ENCODE measurements around the gene DDX39B.
A peak's percentile ranks its signal among the peaks of the same experiment; 100 is the strongest.

The DDX39B gene

GRCh38 chr6:31558631-31559500 is 17.1 kb upstream of the DDX39B start:
- Histone ChIP-seq H3K4me2 (ENCODE audit: low read length) (peak overlapping the region; percentile 56), H3K4me3 (ENCODE audit: low read depth, low read length, poor library complexity, severe bottlenecking) (peak overlapping the region; percentile 27), H2AFZ (ENCODE audit: low read length) (no peak overlapping the region), H3K9me2 (ENCODE audit: low read depth, low read length) (no peaks in the 10 kb centered on the region), H3K9me3 (ENCODE audit: low read length) (no peaks in the 10 kb centered on the region), H3K79me2 (ENCODE audit: insufficient read depth, low read length) (no peaks in the 10 kb centered on the region), H3K36me3 (ENCODE audit: insufficient read depth, low read length) (peaks cover 14% of the 10 kb centered on the region), H3K9ac (ENCODE audit: low read length) (peak overlapping the region; percentile 48), H3K27ac (ENCODE audit: low read depth, low read length, poor library complexity, severe bottlenecking) (peak overlapping the region; percentile 94), H3K27me3 (ENCODE audit: insufficient read depth, low read length) (no peaks in the 10 kb centered on the region), H3K4me1 (ENCODE audit: insufficient read depth, low read length, severe bottlenecking) (peaks cover 69% of the 10 kb centered on the region), H4K20me1 (ENCODE audit: insufficient read depth, low read length) (no peaks in the 10 kb centered on the region), H3F3A (ENCODE audit: insufficient read depth, low read length) (peaks cover 16% of the 10 kb centered on the region; the same call in 1 of the 2 replicates)
- TF ChIP-seq, protein P1, sequence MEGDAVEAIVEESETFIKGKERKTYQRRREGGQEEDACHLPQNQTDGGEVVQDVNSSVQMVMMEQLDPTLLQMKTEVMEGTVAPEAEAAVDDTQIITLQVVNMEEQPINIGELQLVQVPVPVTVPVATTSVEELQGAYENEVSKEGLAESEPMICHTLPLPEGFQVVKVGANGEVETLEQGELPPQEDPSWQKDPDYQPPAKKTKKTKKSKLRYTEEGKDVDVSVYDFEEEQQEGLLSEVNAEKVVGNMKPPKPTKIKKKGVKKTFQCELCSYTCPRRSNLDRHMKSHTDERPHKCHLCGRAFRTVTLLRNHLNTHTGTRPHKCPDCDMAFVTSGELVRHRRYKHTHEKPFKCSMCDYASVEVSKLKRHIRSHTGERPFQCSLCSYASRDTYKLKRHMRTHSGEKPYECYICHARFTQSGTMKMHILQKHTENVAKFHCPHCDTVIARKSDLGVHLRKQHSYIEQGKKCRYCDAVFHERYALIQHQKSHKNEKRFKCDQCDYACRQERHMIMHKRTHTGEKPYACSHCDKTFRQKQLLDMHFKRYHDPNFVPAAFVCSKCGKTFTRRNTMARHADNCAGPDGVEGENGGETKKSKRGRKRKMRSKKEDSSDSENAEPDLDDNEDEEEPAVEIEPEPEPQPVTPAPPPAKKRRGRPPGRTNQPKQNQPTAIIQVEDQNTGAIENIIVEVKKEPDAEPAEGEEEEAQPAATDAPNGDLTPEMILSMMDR (IDR thresholded peaks at IDR 0.05; ENCODE audit: low read length), result no peak
- no peak for TF ChIP-seq EZH2 (IDR thresholded peaks at IDR 0.05; ENCODE audit: borderline replicate concordance, low read length)

- no peaks in the 10 kb centered on the region for H4K20me1 ChIP-seq (ENCODE audit: insufficient read depth, low read length)
- no peaks in the 10 kb centered on the region for H3K9me2 ChIP-seq (ENCODE audit: low read depth, low read length)
- no peaks in the 10 kb centered on the region for H3K9me3 ChIP-seq (ENCODE audit: low read length)
- H3K27me3 ChIP-seq (ENCODE audit: insufficient read depth, low read length), result no peaks in the 10 kb centered on the region
- H3K27ac ChIP-seq (ENCODE audit: low read depth, low read length, poor library complexity, severe bottlenecking), result peak overlapping the region; percentile 94
- H3K79me2 ChIP-seq (ENCODE audit: insufficient read depth, low read length), result no peaks in the 10 kb centered on the region
- H2AFZ ChIP-seq (ENCODE audit: low read length), result no peak overlapping the region
- H3K9ac ChIP-seq (ENCODE audit: low read length), result peak overlapping the region; percentile 48
- peaks cover 69% of the 10 kb centered on the region for H3K4me1 ChIP-seq (ENCODE audit: insufficient read depth, low read length, severe bottlenecking)
- H3K36me3 ChIP-seq (ENCODE audit: insufficient read depth, low read length), result peaks cover 14% of the 10 kb centered on the region
- peak overlapping the region; percentile 56 for H3K4me2 ChIP-seq (ENCODE audit: low read length)
- H3K4me3 ChIP-seq (ENCODE audit: low read depth, low read length, poor library complexity, severe bottlenecking), result no peak overlapping the region
- peaks cover 16% of the 10 kb centered on the region; the same call in 1 of the 2 replicates for H3F3A ChIP-seq (ENCODE audit: insufficient read depth, low read length)
- TF ChIP-seq EZH2 (IDR thresholded peaks at IDR 0.05; ENCODE audit: borderline replicate concordance, low read length), result no peak
- TF ChIP-seq, protein P1 (IDR thresholded peaks at IDR 0.05; ENCODE audit: low read length), result no peak
These were observed 16.5 kb upstream of the DDX39B start for GRCh38 chr6:31558318-31558625.

GRCh38 chr6:31557443-31558317 is 15.9 kb upstream of the DDX39B start:
- H3K79me2 ChIP-seq (ENCODE audit: insufficient read depth, low read length), result no peaks in the 10 kb centered on the region
- no peaks in the 10 kb centered on the region for H3K9me3 ChIP-seq (ENCODE audit: low read length)
- peak overlapping the region; percentile 56 for H3K4me2 ChIP-seq (ENCODE audit: low read length)
- peak overlapping the region; percentile 94 for H3K27ac ChIP-seq (ENCODE audit: low read depth, low read length, poor library complexity, severe bottlenecking)
- TF ChIP-seq EZH2 (IDR thresholded peaks at IDR 0.05; ENCODE audit: borderline replicate concordance, low read length), result no peak
- TF ChIP-seq, protein P1 (IDR thresholded peaks at IDR 0.05; ENCODE audit: low read length), result no peak
- peak overlapping the region; percentile 48 for H3K9ac ChIP-seq (ENCODE audit: low read length)
- no peaks in the 10 kb centered on the region for H3K27me3 ChIP-seq (ENCODE audit: insufficient read depth, low read length)
- H3K36me3 ChIP-seq (ENCODE audit: insufficient read depth, low read length), result peaks cover 14% of the 10 kb centered on the region
- H3F3A ChIP-seq (ENCODE audit: insufficient read depth, low read length), result peaks cover 16% of the 10 kb centered on the region; the same call in 1 of the 2 replicates
- H3K4me1 ChIP-seq (ENCODE audit: insufficient read depth, low read length, severe bottlenecking), result peaks cover 69% of the 10 kb centered on the region
- H3K9me2 ChIP-seq (ENCODE audit: low read depth, low read length), result no peaks in the 10 kb centered on the region
- H2AFZ ChIP-seq (ENCODE audit: low read length), result no peak overlapping the region
- H4K20me1 ChIP-seq (ENCODE audit: insufficient read depth, low read length), result no peaks in the 10 kb centered on the region
- no peak overlapping the region for H3K4me3 ChIP-seq (ENCODE audit: low read depth, low read length, poor library complexity, severe bottlenecking)
